GM12878 (cell line): ENCODE measurements around the gene KCTD17. TPM values are rescaled to one million over a fixed set of nuclear protein-coding genes. Genes with fewer than 3 reads are reported as not detected.

Experiments
- ATAC-seq: fragments of 200-7000 bp; cut with Tn5 transposase; 3 replicates; pipeline ENCODE4 v1.9.1; 2020; ENCODE audit warnings: mild to moderate bottlenecking, moderate library complexity
- BruUV-seq: library from RNA; stranded (reverse); fragments of 400-500 nt; replicated peaks from 2 replicates; lab custom pipeline; 2021; lab: Mats Ljungman, UMichigan
- CTCF ChIA-PET: fragments of 300-600 bp; sonication (Branson Sonifier 250); formaldehyde crosslinking; extraction: SDS; loops from one replicate; lab custom pipeline; 2021; ENCODE audit warnings: inconsistent platforms; lab: Yijun Ruan, JAX
- POLR2A ChIA-PET: fragments of 350-600 bp; formaldehyde crosslinking; extraction: SDS; loops from one replicate; lab custom pipeline; 2021; ENCODE audit warnings: inconsistent platforms; lab: Charles Lee
- RAD21 ChIA-PET: fragments of 300-600 bp; sonication (Branson Sonifier 250); formaldehyde crosslinking; loops from one replicate; lab custom pipeline; 2023; ENCODE audit warnings: antibody characterized with exemption; ENCODE audit not compliant: unreplicated experiment; lab: Charles Lee
- SMC1A ChIA-PET: fragments of 300-600 bp; sonication (Branson Sonifier 250); formaldehyde crosslinking; loops from one replicate; lab custom pipeline; 2023; ENCODE audit not compliant: unreplicated experiment, uncharacterized antibody; lab: Charles Lee
- DNase-seq: peaks from one replicate; pipeline ENCODE4 v3.0.0-alpha.2; 2011; ENCODE audit warnings: low read depth, low spot score
- FAIRE-seq: peaks from 3 replicates; lab custom pipeline; 2011; peaks lifted over from hg19 to GRCh38; lab: Jason Lieb, UNC
- H2AFZ ChIP-seq: 2 replicates; pipeline ENCODE4 v1.6.0; 2011; ENCODE audit warnings: low read depth, low read length, control low read depth; ENCODE audit not compliant: control insufficient read depth
- H3K27ac ChIP-seq: 2 replicates; pipeline ENCODE4 v1.5.1; 2011; ENCODE audit warnings: control low read depth; ENCODE audit not compliant: control insufficient read depth, insufficient read depth
- H3K27me3 ChIP-seq, 2 experiments: replicated peaks in 1 of 2; 2 replicates each; pipeline versions ENCODE4 v1.6.0 to v1.6.1; 2011; ENCODE audit warnings: low read length in 1 of 2; ENCODE audit not compliant: control insufficient read depth in 2 of 2, insufficient read depth in 2 of 2
- H3K36me3 ChIP-seq, 2 experiments: 2 replicates each; pipeline ENCODE4 v1.5.1; 2011; ENCODE audit warnings: low read length in 1 of 2; ENCODE audit not compliant: control insufficient read depth in 2 of 2, insufficient read depth in 2 of 2
- H3K4me1 ChIP-seq: 2 replicates; pipeline ENCODE4 v1.6.1; 2011; ENCODE audit warnings: mild to moderate bottlenecking, low read length, moderate library complexity, mixed read lengths; ENCODE audit not compliant: control insufficient read depth, insufficient read depth
- H3K4me2 ChIP-seq: 2 replicates; pipeline ENCODE4 v1.6.0; 2011; ENCODE audit warnings: control low read depth; ENCODE audit not compliant: control insufficient read depth, insufficient read depth
- H3K4me3 ChIP-seq: fragments of 200-600 bp; sonication (generic); 2 replicates; pipeline ENCODE4 v1.5.1; 2016
- H3K79me2 ChIP-seq: 2 replicates; pipeline ENCODE4 v1.6.0; 2011; ENCODE audit warnings: low read length; ENCODE audit not compliant: control insufficient read depth, insufficient read depth
- H3K9ac ChIP-seq: 2 replicates; pipeline ENCODE4 v1.8.0; 2011; ENCODE audit warnings: low read length, control low read depth, mixed read lengths; ENCODE audit not compliant: control insufficient read depth, insufficient read depth
- H3K9me3 ChIP-seq: replicated peaks from 3 replicates; pipeline ENCODE4 v1.5.1; 2011; ENCODE audit warnings: mild to moderate bottlenecking, low read length; ENCODE audit not compliant: control insufficient read depth, insufficient read depth
- H4K20me1 ChIP-seq: 2 replicates; pipeline ENCODE4 v1.6.0; 2011; ENCODE audit not compliant: control insufficient read depth, insufficient read depth
- ATF7 ChIP-seq: fragments of 450-650 bp; IDR thresholded peaks from 2 replicates; pipeline ENCODE4 v1.6.1; 2016; ENCODE audit warnings: low read depth, mild to moderate bottlenecking
- EZH2 ChIP-seq: IDR thresholded peaks from 2 replicates; pipeline ENCODE4 v1.6.1; 2012; ENCODE audit warnings: low read depth, mild to moderate bottlenecking, control low read depth, inconsistent platforms, low read length, borderline replicate concordance; ENCODE audit not compliant: control insufficient read depth
- LARP7 ChIP-seq: fragments of 450-650 bp; IDR thresholded peaks from 2 replicates; pipeline ENCODE4 v1.6.1; 2017; ENCODE audit warnings: mild to moderate bottlenecking
- MXI1 ChIP-seq: fragments of 150-350 bp; IDR thresholded peaks from 2 replicates; pipeline ENCODE4 v1.6.1; 2011; ENCODE audit warnings: low read depth, mild to moderate bottlenecking, inconsistent platforms, low read length, improper control_type of control experiment
- RELA ChIP-seq: fragments of 450-650 bp; IDR thresholded peaks from 2 replicates; pipeline ENCODE4 v1.8.0; 2014; ENCODE audit warnings: borderline replicate concordance; ENCODE audit not compliant: partially characterized antibody
- REST ChIP-seq: IDR thresholded peaks from 2 replicates; pipeline ENCODE4 v1.6.1; 2012; ENCODE audit warnings: mild to moderate bottlenecking, low read depth, low read length
- TARDBP ChIP-seq: IDR thresholded peaks from 2 replicates; pipeline ENCODE4 v1.6.1; 2016; ENCODE audit warnings: borderline replicate concordance
- WGBS: methylation state at CpG from one replicate; pipeline ENCODE4 v1.1.6; 2016; ENCODE audit warnings: low lambda C conversion rate; ENCODE audit not compliant: insufficient replicate concordance, insufficient coverage; ENCODE audit errors: missing lambda C conversion rate; 5-methylcytosine and 5-hydroxymethylcytosine counted together
- in situ Hi-C: fragments of 300-500 bp; cut with MboI; formaldehyde crosslinking; loops from 9 replicates; pipeline ENCODE4 v1.14.3; 2018; ENCODE audit warnings: mixed read lengths
- intact Hi-C: fragments of 100-400 bp; cut with micrococcal nuclease; formaldehyde crosslinking; loops from one replicate; pipeline ENCODE4 v1.14.2; 2022; ENCODE audit not compliant: unreplicated experiment
- polyA plus RNA-seq, 11 experiments: library from polyadenylated mRNA; depleted of rRNA in 4 of 11; unstranded in 6 of 11; stranded (reverse) in 5 of 11; fragments of >200 nt; fragmentation: Nextera tagmentation in 4 of 11; fragmentation: Illumina TruSeq in 1 of 11; extraction: Ambion mirVana in 4 of 11; extraction: Trizol in 1 of 11; gene quantifications; 1 replicate in 1 of 11; 2 replicates in 10 of 11; pipeline versions ENCODE4 v1.2.1 to v1.2.3, GENCODE V29; 2011 to 2016; ENCODE audit warnings: inconsistent platforms in 2 of 11, missing spikeins in 2 of 11, low read depth in 1 of 11
- total RNA-seq, 4 experiments: library from RNA; depleted of rRNA in 3 of 4; stranded (reverse); fragments of >200 nt in 3 of 4; fragmentation: Illumina TruSeq in 1 of 4; extraction: Trizol in 1 of 4; gene quantifications; 2 replicates each; pipeline versions ENCODE4 v1.2.1 to v1.2.3, GENCODE V29; 2013 to 2021

KCTD17 gene
- total and polyA plus RNA-seq, 10 of the 15 experiments (the other 5 are each of a cell fraction or from before 2014, with no cell fraction given), result 0.16 to 18.4 (median 10.1) TPM; not detected in 1

GRCh38 chr22:37018815-37019308 is 32.7 kb upstream of the KCTD17 start:
- ChIA-PET SMC1A (no interaction called here), RAD21 (interaction anchor here (1.2 to 1.3 kb wide), 2 partner anchors 26 to 179 kb away, joined by 4 to 5 read pairs; no protein-coding TSS in a partner anchor), POLR2A (interaction anchor here (0.5 to 1.2 kb wide), 2 partner anchors 242 to 887 kb away, joined by 3 to 4 read pairs; partner anchors contain the start of genes IFT27 and MICALL1), CTCF (interaction anchor here (0.6 to 5.5 kb wide), 4 partner anchors 14 to 839 kb away, joined by 3 to 39 read pairs (median 3); no protein-coding TSS in a partner anchor)
- intact Hi-C loops (no loop called here), in situ Hi-C loops (no loop called here)
- H3K36me3 ChIP-seq, result no peaks in the 10 kb centered on the region; a peak in 1 of 4 replicates
- peak overlapping the region; percentile 74 for H3K9ac ChIP-seq
- WGBS, result 12% methylated on average over 34 of the region's 35 CpGs
- ATAC-seq (peak; percentile 41), FAIRE-seq (no peak), DNase-seq (no peak)
- peak overlapping the region; percentile 65 for H2AFZ ChIP-seq
- H3K27me3 ChIP-seq, result no peaks in the 10 kb centered on the region
- no peaks in the 10 kb centered on the region for H3K9me3 ChIP-seq
- peak overlapping the region; percentile 89 for H3K4me2 ChIP-seq
- no peak for TF ChIP-seq MXI1
- TF ChIP-seq RELA, result no peak
- no peak for TF ChIP-seq LARP7
- no peak for TF ChIP-seq ATF7
- TF ChIP-seq EZH2, result no peak
- TF ChIP-seq TARDBP, result no peak
- TF ChIP-seq REST, result no peak
- peaks cover 2% of the 10 kb centered on the region; the same call in 1 of the 2 replicates for H3K79me2 ChIP-seq
- H3K27ac ChIP-seq, result peak overlapping the region; percentile 58
- no peaks in the 10 kb centered on the region for H4K20me1 ChIP-seq
- BruUV-seq, result TSS peak; percentile 66
- H3K4me1 ChIP-seq, result peaks cover 8% of the 10 kb centered on the region
- peak overlapping the region; percentile 78 for H3K4me3 ChIP-seq
